Ovary (tissue), 9 donors: Measurements from ENCODE around the gene NOS1. TPM values are rescaled to one million over a fixed set of nuclear protein-coding genes. Genes with fewer than 3 reads are reported as not detected.

Experiments used
- DNase-seq, 5 donors: peaks; one replicate each; pipeline ENCODE4 v3.0.0-alpha.2; 2019 to 2020
- H3K27ac ChIP-seq, 2 donors: fragments of 200-600 bp; one replicate each; pipeline versions ENCODE4 v1.5.1 to v1.8.0; 2019 to 2022
- H3K27me3 ChIP-seq: fragments of 200-600 bp; one replicate; pipeline ENCODE4 v1.8.0; 2022
- H3K36me3 ChIP-seq: fragments of 200-600 bp; sonication (generic); one replicate; pipeline ENCODE4 v1.5.1; 2019
- H3K4me1 ChIP-seq: one replicate; pipeline ENCODE4 v1.8.1; 2013; ENCODE audit warnings: mild to moderate bottlenecking, moderate library complexity; ENCODE audit not compliant: insufficient read depth
- H3K4me3 ChIP-seq: fragments of 200-600 bp; sonication (generic); one replicate; pipeline ENCODE4 v1.5.1; 2017
- H3K9me3 ChIP-seq, 2 donors: fragments of 200-600 bp in 1 of 2; sonication (generic) in 1 of 2; one replicate each; pipeline versions ENCODE4 v1.5.1 to v1.8.1; 2013 to 2019; ENCODE audit warnings: mild to moderate bottlenecking in 1 of 2, moderate library complexity in 1 of 2
- EP300 ChIP-seq: sonication (generic); formaldehyde crosslinking; IDR thresholded peaks from one replicate; pipeline ENCODE4 v1.6.1; 2017; ENCODE audit warnings: antibody characterized with exemption
- POLR2A ChIP-seq: fragments of 450-650 bp; IDR thresholded peaks from one replicate; pipeline ENCODE4 v1.6.1; 2017; ENCODE audit warnings: antibody characterized with exemption, mild to moderate bottlenecking, moderate library complexity
- WGBS, 3 donors: extraction: QIAGEN DNeasy Blood & Tissue Kit in 1 of 3; methylation state at CpG; one replicate each; pipeline versions ENCODE4 v1.1.5 to v1.1.7; 2013 to 2017; 5-methylcytosine and 5-hydroxymethylcytosine counted together
- intact Hi-C, 4 donors: fragments of 100-400 bp; cut with DNase I; formaldehyde crosslinking; loops; one replicate each; pipeline versions ENCODE4 v1.11.0 to v1.15.1; 2022 to 2023
- polyA plus RNA-seq, 2 donors: library from polyadenylated mRNA; stranded (reverse); fragments of 200-250 nt in 1 of 2; fragments of 350-450 nt in 1 of 2; fragmentation: Illumina TruSeq in 1 of 2; extraction: RNeasy Lipid Tissue Mini Kit (QIAGEN cat#74804) in 1 of 2; gene quantifications; one replicate each; pipeline ENCODE4 v1.2.3, GENCODE V29; 2013 to 2014
- total RNA-seq, 7 donors: library from RNA; depleted of rRNA in 2 of 7; stranded (reverse); fragments of >200 nt in 2 of 7; fragmentation: NEBNext Ultra II Directional in 3 of 7; extraction: Animal tissue kit (Norgen Biotek cat#: 25700) in 3 of 7; gene quantifications; one replicate each; pipeline versions ENCODE4 v1.1.0 to v1.2.4, GENCODE V29; 2016 to 2023
- TF ChIP-seq, protein P1 (sequence below), 3 donors: fragments of 450-650 bp in 2 of 3; fragments of 200-600 bp in 1 of 3; IDR thresholded peaks; one replicate each; pipeline versions ENCODE4 v1.5.1 to v1.8.0; 2016 to 2022; ENCODE audit warnings: antibody characterized with exemption in 3 of 3, mild to moderate bottlenecking in 1 of 3
- donor health status: DM: no; HTN: no; CAD: no; lungs with moderate emphysema.
- donor health status: DM: no; HTN: no; CAD: no.
- donor health status: Bipolar disorder and iron deficiency.
- donor health status: DM: yes; HTN: yes; CAD: no.
- donor health status: DM: no; HTN: no; CAD: no.
- donor health status: DM: yes; HTN: yes; CAD: no.

Gene NOS1
- total and polyA plus RNA-seq, 9 donors, result 0.05 to 0.48 (median 0.22) TPM

DNA sequence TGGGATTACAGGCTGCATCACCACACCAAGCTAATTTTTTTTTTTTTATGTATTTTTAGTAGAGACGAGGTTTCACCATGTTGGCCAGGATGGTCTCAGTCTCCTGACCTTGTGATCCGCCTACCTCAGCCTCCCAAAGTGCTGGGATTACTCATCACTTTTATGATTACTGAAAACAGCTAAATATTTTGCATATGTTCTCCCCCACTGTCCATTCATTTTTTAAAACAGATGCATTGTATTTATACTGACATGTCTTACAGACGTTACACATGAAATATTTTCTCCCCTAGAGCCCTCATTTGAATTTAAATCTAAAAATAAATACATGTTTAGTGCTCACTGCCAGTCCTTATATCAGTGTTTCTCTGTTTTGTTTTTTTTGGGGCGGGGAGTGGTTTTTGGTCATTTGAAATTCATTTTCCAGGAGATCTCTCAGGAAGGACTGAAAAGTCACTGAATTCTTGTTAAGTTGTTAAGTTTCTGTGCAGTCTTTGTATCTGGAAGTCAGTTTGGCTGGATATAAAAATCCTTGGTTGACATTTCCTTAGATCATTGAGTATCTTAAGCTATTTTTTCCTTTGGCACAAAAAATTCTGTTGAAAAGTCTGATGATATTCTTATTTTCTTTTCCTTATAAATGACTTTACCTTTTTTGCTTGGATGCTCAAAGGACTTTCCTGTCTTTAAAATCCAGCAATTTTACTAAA lies 180.5 kb downstream of the NOS1 start:
- WGBS, 3 donors, result 61 to 66% (median 62%) methylated on average over 4 of the region's 4 CpGs
- Histone ChIP-seq H3K4me3 (no peak overlapping the region), H3K36me3 (no peaks in the 10 kb centered on the region), H3K27me3 (no peaks in the 10 kb centered on the region), H3K4me1 (peaks cover 3% of the 10 kb centered on the region), H3K9me3 (no peaks in the 10 kb centered on the region), H3K27ac (no peak overlapping the region)
- no peak for DNase-seq
- TF ChIP-seq EP300, result no peak
- TF ChIP-seq, protein P1, sequence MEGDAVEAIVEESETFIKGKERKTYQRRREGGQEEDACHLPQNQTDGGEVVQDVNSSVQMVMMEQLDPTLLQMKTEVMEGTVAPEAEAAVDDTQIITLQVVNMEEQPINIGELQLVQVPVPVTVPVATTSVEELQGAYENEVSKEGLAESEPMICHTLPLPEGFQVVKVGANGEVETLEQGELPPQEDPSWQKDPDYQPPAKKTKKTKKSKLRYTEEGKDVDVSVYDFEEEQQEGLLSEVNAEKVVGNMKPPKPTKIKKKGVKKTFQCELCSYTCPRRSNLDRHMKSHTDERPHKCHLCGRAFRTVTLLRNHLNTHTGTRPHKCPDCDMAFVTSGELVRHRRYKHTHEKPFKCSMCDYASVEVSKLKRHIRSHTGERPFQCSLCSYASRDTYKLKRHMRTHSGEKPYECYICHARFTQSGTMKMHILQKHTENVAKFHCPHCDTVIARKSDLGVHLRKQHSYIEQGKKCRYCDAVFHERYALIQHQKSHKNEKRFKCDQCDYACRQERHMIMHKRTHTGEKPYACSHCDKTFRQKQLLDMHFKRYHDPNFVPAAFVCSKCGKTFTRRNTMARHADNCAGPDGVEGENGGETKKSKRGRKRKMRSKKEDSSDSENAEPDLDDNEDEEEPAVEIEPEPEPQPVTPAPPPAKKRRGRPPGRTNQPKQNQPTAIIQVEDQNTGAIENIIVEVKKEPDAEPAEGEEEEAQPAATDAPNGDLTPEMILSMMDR (IDR thresholded peaks at IDR 0.05), result no peak
- no peak for TF ChIP-seq POLR2A
- intact Hi-C loops, result no loop called here

DNA sequence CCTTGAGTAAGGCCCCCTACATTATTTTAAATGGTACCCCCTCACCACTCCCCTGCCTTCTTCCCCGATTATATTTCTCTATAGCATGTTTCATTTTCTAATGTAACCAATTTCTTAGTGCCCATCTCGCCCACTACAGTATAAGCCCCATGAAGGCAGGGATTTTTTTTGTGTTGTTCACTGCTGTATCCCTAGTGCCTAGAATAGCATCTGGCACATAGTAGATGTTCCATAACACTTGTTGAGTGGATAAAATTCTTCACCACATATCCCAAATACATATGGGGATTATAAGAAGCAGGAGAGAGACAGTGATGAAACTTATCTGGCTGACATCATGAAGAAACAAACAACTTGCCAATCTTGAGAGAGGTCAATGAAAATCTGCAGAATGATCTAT lies 182.7 kb downstream of the NOS1 start:
- TF ChIP-seq, protein P1 (IDR thresholded peaks at IDR 0.05), result no peak
- no peak for TF ChIP-seq EP300
- TF ChIP-seq POLR2A, result no peak
- 95 to 97% (median 95%) methylated on average over 2 of the region's 2 CpGs for WGBS, 3 donors
- Histone ChIP-seq H3K36me3 (no peaks in the 10 kb centered on the region), H3K27ac (peak overlapping the region in 1 of 2 donors; percentile 30), H3K4me3 (no peak overlapping the region), H3K9me3 (no peaks in the 10 kb centered on the region), H3K27me3 (no peaks in the 10 kb centered on the region), H3K4me1 (peaks cover 3% of the 10 kb centered on the region)
- DNase-seq, result no peak
- intact Hi-C loops, result no loop called here

DNA sequence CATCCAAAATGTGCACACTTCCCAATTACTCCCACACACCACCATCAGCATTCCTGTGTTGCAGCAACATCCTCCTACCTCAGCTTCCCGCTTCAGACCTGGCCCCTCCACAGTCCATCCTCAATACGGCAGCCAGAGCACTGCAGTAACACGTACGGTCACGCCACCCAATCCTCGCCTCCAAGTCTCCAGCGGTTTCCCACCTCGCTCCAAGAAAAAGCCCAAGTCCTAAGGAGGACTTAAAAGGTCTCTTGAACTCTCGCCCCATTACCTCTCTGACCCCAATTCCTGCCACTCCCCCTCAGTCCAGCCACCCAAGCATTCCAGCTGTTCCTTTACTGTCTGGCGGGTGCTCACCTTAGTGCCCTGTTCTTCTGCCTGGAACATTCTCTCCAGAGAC lies 183.1 kb downstream of the NOS1 start:
- intact Hi-C loops, result no loop called here
- TF ChIP-seq EP300 (no peak), POLR2A (no peak)
- TF ChIP-seq, protein P1 (IDR thresholded peaks at IDR 0.05), result no peak

DNA sequence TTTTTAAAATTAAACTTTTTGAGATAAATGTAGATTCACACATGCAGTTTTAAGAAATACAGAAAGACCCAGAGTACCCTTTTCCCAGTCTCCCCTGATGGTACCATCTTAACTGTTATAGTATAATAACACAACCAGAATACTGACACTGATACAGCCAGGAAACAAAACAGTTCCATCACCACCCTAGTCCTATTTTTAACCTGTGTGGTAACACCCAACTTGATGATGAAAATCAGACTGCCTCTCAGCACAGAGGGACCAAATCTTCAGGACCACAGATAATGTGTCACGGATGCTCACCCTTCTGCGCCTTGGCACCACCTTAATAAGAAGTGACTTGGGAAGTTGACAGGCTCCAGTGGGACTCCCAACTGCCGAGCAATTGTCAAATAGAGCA lies 189.3 kb downstream of the NOS1 start:
- Histone ChIP-seq H3K9me3 (no peaks in the 10 kb centered on the region), H3K4me1 (no peaks in the 10 kb centered on the region), H3K27me3 (no peaks in the 10 kb centered on the region), H3K4me3 (no peak overlapping the region), H3K36me3 (no peaks in the 10 kb centered on the region), H3K27ac (no peak overlapping the region)
- no peak for DNase-seq
- intact Hi-C loops, result no loop called here
- 93 to 97% (median 95%) methylated on average over 3 of the region's 3 CpGs for WGBS, 3 donors
- TF ChIP-seq POLR2A, result no peak
- TF ChIP-seq, protein P1 (IDR thresholded peaks at IDR 0.05), result no peak
- no peak for TF ChIP-seq EP300

More for the DNA sequence above, 183.1 kb downstream of the NOS1 start:
- Histone ChIP-seq H3K36me3 (no peaks in the 10 kb centered on the region), H3K27ac (peak overlapping the region in 1 of 2 donors; percentile 30), H3K27me3 (no peaks in the 10 kb centered on the region), H3K4me1 (peaks cover 3% of the 10 kb centered on the region), H3K4me3 (no peak overlapping the region), H3K9me3 (no peaks in the 10 kb centered on the region)
- WGBS, 3 donors, result 86 to 98% (median 92%) methylated on average over 10 of the region's 10 CpGs
- DNase-seq, result peak in 1 of 5 donors; percentile 32
